HG03095 (cell line): ENCODE results near the gene HOXA13.

Experiments used
- ATAC-seq: cut with Tn5 transposase; IDR thresholded peaks from one replicate; pipeline ENCODE4 v1.9.1; 2021; ENCODE audit warnings: moderate library complexity; ENCODE audit not compliant: unreplicated experiment

The HOXA13 gene

DNA sequence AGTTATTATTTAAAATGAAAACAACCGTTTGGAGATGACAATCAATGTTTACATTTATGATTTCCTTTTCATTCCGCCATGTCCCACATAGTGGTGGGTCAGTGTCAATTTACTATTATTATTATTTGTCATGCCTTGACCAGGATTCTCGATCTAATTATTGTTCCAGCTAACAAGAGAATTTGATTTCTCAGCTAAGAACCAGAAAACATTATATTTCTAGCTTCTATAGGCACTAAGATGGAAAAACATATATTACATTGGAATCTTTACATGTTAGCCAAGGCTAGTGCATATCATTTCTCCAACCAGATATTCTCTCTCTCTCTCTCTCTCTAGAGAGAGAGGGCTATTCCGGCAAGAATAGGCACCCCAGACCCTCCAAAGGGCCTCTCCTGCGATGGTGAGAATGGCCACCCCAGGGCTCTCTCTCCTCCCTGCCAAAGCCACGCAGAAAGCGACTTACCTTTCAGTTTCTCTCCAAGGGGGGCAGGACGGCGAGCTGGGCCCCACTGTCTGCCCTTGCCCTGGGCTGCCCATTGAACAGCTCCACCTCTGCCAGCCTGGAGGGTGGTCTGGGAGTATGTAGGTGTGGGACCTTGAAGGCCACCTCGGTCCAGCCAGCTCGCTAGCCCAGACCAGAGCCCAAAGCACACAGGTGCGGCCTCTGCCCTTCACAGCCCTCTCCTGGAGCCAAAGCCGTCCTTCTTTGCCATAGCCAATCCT lies 49.9 kb downstream of the HOXA13 start:
- ATAC-seq, result no peak

DNA sequence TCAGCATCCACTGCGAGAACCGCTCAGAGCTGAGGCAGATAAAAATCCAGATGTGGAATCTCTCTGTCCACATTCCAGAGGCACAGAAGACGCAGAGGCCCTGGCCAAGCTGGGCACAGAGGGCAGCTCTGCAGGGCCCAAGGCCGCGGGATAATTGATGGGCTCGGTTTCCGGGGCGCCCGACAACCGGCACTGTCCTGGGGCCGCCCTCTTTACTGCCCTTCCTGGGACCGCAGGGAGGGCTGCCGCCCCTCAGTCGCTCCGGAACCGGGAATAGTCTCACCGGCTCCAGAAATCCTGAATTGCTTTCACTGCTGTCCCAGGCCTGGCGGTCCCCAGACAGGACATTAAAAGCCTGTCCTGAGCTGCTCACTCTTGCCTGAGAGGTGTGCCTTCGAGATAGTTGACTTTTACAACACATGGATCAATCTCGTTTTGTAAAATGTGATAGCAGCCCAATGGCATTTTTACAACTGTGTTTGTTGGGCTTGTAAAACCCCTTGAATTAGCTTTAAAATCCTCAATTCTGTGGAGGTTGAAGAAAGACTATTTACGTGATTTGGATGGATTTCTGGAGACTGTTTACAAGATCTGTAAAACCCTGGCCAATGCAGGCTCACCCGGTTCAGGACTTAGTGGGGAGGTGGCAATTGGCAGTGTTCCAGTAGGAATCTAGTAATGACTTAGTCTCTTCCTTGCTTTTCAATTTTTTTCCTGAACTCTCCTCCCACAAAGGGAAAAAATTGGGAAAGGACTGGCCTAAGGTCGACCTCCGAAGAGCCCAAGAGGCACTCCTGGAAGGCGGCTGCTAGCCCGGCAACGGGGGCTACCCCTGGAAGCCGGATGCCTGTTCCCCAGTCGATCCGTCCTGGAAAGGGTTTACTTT lies 50.9 kb downstream of the HOXA13 start:
- no peak for ATAC-seq

DNA sequence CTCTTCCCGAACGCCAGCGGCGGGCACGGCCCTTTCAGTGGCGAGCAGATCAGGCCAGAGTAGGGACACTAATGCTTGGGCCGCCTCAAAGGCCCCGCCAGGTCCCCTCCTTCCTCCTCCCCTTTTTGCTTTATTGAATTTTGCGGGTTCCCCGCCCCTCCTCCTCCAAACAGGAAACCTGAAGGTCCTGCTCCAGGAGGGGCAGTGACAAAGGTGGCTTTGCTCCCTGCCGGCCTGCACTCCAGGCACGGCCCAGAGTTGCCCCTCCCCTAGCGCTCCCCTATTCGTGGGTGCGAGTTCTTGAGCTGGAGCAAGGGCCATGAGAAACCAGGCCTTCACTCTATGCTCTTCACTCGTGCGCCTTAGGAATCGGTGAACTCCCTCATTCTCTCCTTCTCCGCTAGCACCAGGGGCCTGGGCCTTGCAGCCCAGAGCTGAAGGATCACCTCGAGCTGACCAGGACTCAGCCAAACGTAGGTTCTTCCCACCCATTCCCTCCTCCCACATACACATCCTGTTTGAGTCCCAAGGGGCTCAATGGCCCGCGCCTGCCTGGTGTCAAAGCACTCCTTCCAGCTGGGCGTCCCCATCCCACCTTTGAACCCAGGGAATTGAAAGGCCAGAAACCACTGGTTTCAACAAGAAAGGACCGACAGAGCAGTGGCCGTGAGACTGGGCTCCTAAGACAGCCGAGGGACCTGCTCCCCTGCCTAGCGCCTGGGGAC lies 51.7 kb downstream of the HOXA13 start:
- no peak for ATAC-seq

DNA sequence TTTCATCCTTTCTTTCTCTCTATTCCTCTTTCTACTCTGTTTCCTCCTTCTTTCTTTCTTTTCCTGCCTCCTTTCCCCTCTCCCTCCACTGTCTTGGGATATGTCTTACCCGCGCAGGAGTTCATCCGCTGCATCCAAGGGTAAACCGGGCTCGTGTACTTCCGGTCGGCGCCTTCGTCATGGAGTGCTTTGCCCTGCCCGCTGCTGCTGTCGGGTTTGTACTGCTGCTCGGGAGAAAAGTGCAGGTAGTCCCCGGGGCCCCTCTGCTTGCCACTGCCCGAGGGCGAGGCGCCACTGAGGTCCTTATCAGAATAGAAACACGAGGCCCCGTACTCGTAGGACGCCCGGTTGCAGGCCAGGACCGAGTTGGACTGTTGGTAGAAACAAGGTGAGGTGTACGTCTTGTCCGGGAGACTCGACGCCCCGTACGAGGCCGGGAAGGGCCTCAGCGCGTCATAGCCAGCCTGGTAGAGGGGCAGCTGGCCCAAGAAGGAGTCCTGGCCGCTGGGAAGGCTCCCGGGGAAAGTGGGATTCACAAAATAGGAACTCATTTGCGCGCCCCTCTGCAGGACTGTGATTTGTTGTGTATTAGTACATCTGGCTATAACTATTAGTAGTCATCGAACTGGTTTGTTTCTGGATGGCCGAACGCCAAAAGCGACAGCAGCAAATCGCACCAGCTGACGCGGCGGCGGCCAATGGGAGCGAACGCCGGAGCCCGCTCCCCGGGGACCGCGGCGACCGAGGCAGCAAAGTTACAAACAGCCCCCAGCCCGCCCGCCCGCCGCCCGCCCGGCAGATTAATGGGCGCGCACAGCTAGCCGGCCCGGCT lies 52.5 kb downstream of the HOXA13 start, which contains the start of gene HOXA6:
TSS of gene HOXA6 (minus strand) at position 576 of the 832 bp plus-strand sequence. CDS start at position 551, 25 bp downstream.
- no peak for ATAC-seq

DNA sequence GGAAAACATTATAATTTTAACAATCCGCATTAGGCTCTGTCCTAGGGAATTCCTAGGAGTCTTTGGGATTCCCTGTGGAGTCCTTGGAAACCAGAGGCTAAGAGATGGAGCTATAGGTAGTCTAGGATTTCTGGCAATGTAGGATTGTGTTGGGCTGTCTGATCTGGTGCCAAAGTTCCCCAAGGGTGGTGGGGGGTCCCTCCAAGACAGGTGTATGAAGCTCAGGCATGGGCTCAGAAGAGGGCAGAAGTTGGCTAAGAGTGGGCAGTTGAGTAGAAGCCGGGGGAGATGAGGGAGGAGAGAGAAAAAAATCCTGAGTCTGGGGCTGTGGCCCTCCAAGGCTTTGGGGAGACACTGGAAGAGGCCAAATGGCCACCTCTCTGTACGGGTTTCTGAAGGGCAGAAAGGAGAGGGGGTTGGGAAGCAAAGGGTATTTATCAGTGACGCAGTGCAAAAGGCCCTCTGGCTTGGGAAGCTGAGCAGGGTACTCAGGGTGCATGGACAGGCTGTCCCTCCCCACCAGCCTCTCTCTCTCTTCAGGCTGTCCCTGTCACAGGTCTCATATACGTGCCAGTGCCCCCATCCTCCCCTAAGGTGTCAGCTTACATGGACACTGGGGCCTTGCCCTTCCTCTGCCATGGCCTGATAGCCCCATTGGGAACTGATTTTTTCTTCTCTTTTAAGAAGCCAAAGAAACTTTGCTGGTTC lies 53.2 kb downstream of the HOXA13 start:
- ATAC-seq, result no peak

DNA sequence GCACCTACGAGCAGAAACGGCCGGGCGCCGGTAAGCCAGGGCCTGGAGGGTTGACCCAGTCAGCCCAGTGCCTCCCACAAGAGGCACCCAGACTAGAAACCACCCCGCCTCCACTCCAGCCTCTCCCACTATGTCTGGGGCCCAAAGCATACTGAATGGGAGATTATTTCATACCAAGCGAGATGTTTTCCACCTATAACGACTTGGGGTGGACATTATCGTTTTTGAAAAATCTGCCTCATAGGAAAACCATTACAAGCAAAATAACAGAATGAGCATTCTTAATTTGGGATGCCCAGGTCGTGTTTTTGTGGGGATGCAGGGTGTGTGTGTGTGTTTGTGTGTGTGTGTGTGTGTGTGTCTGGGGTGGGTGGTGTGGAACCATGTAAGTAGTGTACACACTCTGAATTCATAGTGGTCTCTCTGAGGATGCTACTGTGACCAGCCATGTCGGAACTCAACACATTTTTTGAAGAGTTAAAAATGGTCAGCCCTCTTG lies 53.9 kb downstream of the HOXA13 start:
- no peak for ATAC-seq

DNA sequence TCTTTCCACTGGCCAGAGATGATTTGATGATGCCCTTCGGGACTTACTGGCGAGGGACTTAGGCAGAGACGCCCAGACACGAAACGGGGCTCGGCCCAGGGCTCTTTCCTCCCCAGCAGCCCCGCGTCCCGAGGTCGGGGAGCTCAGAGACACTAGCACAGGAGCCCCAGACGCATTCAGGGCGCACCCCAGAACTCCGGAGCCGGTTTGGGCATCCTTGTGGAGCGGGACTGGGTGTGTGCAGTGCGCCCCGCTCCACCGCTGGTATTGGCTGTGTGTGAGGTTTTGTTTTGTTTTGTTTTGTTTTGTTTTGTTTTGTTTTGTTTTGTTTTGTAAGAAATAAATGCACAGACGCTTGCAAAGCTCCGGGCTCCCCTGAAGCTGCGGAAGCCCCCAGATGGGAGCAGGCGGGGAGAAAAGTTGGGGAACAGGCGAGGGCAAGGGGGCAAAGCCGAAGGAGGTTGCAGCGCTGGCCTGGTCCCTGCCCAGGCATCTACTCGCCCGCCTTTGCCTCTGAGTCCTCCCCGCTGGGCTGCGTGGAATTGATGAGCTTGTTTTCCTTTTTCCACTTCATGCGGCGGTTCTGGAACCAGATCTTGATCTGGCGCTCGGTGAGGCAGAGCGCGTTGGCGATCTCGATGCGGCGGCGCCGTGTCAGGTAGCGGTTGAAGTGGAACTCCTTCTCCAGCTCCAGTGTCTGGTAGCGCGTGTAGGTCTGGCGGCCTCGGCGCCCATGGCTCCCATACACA lies 54.6 kb downstream of the HOXA13 start:
- ATAC-seq, result no peak

DNA sequence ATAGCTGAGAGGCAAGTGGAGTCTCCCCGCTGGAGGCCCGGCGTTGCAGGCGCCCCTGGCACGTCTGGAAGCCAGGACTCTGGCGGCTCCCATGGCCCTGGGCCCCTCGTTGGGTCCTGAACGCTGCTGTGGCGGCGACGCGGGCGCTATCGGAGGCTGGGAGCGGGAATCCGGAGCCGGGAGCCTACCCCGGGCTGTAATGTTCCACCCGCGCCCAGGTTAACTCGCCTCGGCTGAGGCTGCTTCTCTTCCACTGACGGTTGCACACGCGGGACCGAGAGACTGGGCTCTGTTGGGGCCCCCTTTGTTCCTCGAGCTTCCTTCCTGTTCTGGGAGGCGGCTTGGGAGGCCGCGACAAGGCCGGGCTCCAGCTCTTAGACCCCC lies 55.1 kb downstream of the HOXA13 start:
- ATAC-seq, result no peak
